K562 treated with DMSO at 1 percent for 48 hours (cell line): ENCODE data around the gene OMA1. TPM values are rescaled to one million over a fixed set of nuclear protein-coding genes. Genes with fewer than 3 reads are reported as not detected.

Source experiments
- total RNA-seq: library from RNA; unstranded; fragments of 300-600 nt; gene quantifications from 2 replicates; pipeline ENCODE4 v1.2.3, GENCODE V29; 2022; ENCODE audit warnings: low replicate concordance; ENCODE audit errors: extremely low read depth

Gene OMA1
- total RNA-seq = not detected in 2 replicates

GRCh38 chr1:58546520-58547308 is at the start of gene OMA1:
Gene OMA1 (minus strand): TSS chr1:58546726. CDS start chr1:58539294, 7,432 bp downstream.

DNA sequence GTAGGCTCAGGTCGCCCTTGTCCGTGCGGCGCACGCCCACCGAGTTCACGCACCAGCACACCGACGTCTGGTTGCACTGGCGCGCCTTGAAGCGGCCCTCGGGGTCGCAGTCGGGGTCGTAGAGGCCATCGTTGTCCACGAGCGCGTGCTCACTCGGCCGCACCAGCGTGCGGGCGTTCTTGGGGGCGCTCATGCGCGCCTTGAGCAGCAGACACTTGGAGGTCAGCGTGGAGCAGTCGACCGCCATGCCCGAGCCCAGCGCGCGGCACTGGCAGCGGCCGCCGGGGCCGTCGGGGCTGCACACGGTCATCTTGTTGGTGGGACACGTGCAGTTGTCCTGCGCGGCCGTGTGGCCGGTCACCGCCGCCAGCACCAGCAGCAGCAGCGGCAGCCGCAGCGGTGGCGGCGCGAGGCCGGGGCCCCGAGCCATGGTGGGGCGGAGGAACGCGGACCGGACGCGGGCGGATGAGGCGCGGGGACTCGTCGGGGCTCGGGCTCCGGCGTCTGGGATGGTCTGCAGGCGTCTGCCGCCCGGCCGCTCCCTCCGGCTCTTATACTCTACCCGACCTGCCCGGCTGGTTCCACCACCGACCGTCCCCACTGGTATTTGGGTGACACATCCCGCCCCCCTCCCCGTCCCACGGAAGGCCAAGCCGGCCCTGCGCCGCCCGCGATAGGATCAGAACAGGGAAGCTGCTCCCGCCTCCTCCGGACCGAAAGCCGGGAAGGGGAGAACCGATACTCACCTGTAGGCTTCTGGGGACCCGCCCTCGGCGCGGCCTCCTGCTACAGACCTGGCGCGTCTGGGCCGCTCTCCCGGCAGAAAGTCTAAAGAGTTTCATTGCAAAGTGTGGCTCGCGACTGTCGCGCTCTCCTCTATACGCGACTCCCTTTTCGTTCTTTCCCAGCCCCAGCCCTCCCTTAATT is 30.5 kb upstream of the OMA1 start, which contains the start of gene TACSTD2:
TSS of gene TACSTD2 (minus strand) at position 526 of the 927 bp plus-strand sequence. CDS start at position 430, 96 bp downstream.

Other genes with a start within 250 kb of the OMA1 start
- gene TACSTD2, start 30.5 kb upstream of the OMA1 start, total RNA-seq = not detected in 2 replicates
- not detected in 2 replicates for gene MYSM1, start 153.3 kb upstream of the OMA1 start, total RNA-seq
- not detected in 2 replicates for gene JUN, start 237.3 kb upstream of the OMA1 start, total RNA-seq